Vagina (tissue), 2 donors: ENCODE measurements around the gene POMT2.

ENCODE experiments used
- CTCF ChIP-seq, 3 experiments: fragments of 450-650 bp in 2 of 3; fragments of 200-600 bp in 1 of 3; sonication (generic) in 1 of 3; IDR thresholded peaks; one replicate each; pipeline ENCODE4 v1.5.1; 2017 to 2019; ENCODE audit warnings: antibody characterized with exemption in 3 of 3, mild to moderate bottlenecking in 2 of 3, moderate library complexity in 2 of 3
- POLR2A ChIP-seq, 2 donors: fragments of 450-650 bp; IDR thresholded peaks; one replicate each; pipeline ENCODE4 v1.6.1; 2017; ENCODE audit warnings: antibody characterized with exemption in 2 of 2, mild to moderate bottlenecking in 2 of 2, moderate library complexity in 2 of 2
- POLR2AphosphoS5 ChIP-seq, 2 donors: sonication (generic); formaldehyde crosslinking; IDR thresholded peaks; one replicate each; pipeline ENCODE4 v1.9.0; 2017; ENCODE audit warnings: antibody characterized with exemption in 2 of 2, mild to moderate bottlenecking in 2 of 2, low read depth in 1 of 2; ENCODE audit not compliant: insufficient read depth in 1 of 2

- TF ChIP-seq CTCF (IDR thresholded peaks at IDR 0.05) (no peak), POLR2A (IDR thresholded peaks at IDR 0.05) (no peak), POLR2AphosphoS5 (IDR thresholded peaks at IDR 0.05; ENCODE audit: insufficient read depth in 1 of 2, low read depth in 1 of 2) (no peak)
These were observed 92.6 kb downstream of the POMT2 start for GRCh38 chr14:77228056-77228455.
